ENCODE results near the gene CSRP3.

- TF ChIP-seq CTCF (IDR thresholded peaks at IDR 0.05) (no peak), POLR2A (IDR thresholded peaks at IDR 0.05) (no peak), EP300 (IDR thresholded peaks at IDR 0.05) (no peak), POLR2AphosphoS5 (IDR thresholded peaks at IDR 0.05) (no peak)
Observed at GRCh38 chr11:19196432-19196831, 5.4 kb downstream of the CSRP3 start.
